Activated CD4-positive, alpha-beta T cell treated with anti-CD3 and anti-CD28 coated beads, Interleukin-2, amount 10 ng/mL, durations not matched to agents 24 days and 14 days (primary cell): Measurements from ENCODE around the gene CHRNA10. TPM values are rescaled to one million over a fixed set of nuclear protein-coding genes. Genes with fewer than 3 reads are reported as not detected.
A peak's percentile ranks its signal among the peaks of the same experiment; 100 is the strongest.

Source experiments
- DNase-seq: peaks from one replicate; pipeline ENCODE4 v3.0.0; 2022
- H3K27ac Mint-ChIP-seq: one replicate; pipeline ENCODE4 v1.8.0; 2022; ENCODE audit warnings: mild to moderate bottlenecking, mixed read lengths
- H3K27me3 Mint-ChIP-seq: one replicate; pipeline ENCODE4 v1.8.0; 2022; ENCODE audit warnings: mixed read lengths
- H3K36me3 Mint-ChIP-seq: one replicate; pipeline ENCODE4 v1.8.0; 2022; ENCODE audit warnings: low read depth, mild to moderate bottlenecking, mixed read lengths
- H3K4me1 Mint-ChIP-seq: one replicate; pipeline ENCODE4 v1.8.0; 2021; ENCODE audit warnings: mixed read lengths
- H3K4me3 Mint-ChIP-seq: one replicate; pipeline ENCODE4 v1.8.0; 2022; ENCODE audit warnings: mild to moderate bottlenecking, moderate library complexity, mixed read lengths
- H3K9me3 Mint-ChIP-seq: one replicate; pipeline ENCODE4 v1.8.0; 2021; ENCODE audit warnings: mixed read lengths
- intact Hi-C: fragments of 100-400 bp; cut with micrococcal nuclease; formaldehyde crosslinking; loops from one replicate; pipeline ENCODE4 v1.15.1; 2023
- total RNA-seq: library from RNA; stranded (reverse); gene quantifications from 2 replicates; pipeline ENCODE4 v1.2.3, GENCODE V29; 2022

CHRNA10 gene, protein sequence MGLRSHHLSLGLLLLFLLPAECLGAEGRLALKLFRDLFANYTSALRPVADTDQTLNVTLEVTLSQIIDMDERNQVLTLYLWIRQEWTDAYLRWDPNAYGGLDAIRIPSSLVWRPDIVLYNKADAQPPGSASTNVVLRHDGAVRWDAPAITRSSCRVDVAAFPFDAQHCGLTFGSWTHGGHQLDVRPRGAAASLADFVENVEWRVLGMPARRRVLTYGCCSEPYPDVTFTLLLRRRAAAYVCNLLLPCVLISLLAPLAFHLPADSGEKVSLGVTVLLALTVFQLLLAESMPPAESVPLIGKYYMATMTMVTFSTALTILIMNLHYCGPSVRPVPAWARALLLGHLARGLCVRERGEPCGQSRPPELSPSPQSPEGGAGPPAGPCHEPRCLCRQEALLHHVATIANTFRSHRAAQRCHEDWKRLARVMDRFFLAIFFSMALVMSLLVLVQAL
- 2.0 and 2.7 TPM in 2 replicates for total RNA-seq

DNA sequence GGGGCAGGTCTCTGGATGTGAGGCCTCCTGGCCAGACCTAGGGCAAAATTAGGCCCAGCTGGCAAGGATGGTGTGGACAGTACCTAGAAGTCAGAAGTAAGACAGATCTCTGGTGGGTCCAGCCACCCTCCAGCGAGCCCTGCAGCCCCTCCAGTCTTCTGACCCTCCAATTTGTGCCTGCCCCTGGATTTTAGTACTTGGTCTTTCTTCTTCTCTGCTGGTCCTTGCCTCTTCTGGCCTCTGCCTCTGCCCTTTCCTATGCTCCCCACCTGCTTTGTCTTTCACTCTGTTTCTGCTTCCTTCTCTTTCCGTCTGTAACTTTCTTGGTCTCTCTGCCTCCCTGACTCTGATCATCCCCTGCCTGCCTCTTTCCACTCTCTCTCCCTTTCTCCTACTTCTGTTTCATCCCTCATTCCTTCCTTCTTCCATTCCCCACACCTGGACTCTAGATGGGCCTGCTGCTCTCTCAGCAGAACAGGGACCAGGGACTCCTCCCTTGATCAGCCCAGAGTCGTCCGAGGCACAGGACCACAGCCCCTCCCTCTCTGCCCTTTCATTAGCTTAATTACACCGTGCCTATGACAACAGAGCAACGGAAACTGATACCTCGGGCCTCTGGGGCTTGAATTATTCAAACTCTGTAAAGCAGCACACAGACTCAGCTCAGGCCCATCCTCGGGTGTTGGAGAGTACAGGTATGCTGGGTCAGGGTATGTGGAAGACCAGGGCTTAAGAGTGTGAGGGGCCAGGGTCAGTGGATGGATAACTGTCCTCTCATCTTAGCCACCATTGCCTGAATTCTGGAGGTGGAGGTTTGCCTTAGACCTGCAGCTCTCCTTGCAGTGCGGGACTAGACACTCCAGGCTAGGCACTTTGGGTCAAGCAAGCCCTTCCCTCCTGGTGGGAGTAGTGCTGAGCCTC is at the start of gene CHRNA10:
TSS of gene CHRNA10 (minus strand) at position 51 of the 921 bp plus-strand sequence. CDS start 72 bp downstream, outside the sequence.
- DNase-seq = no peak
- H3K36me3 Mint-ChIP-seq = peaks cover 37% of the 10 kb centered on the region
- peak within 1 kb of the TSS; percentile 6 for H3K27ac Mint-ChIP-seq
- intact Hi-C loops = no loop called here
- peaks cover 3% of the 10 kb centered on the region for H3K4me1 Mint-ChIP-seq
- no peak within 1 kb of the TSS for H3K4me3 Mint-ChIP-seq
- no peaks in the 10 kb centered on the region for H3K9me3 Mint-ChIP-seq
- H3K27me3 Mint-ChIP-seq = no peaks in the 10 kb centered on the region

DNA sequence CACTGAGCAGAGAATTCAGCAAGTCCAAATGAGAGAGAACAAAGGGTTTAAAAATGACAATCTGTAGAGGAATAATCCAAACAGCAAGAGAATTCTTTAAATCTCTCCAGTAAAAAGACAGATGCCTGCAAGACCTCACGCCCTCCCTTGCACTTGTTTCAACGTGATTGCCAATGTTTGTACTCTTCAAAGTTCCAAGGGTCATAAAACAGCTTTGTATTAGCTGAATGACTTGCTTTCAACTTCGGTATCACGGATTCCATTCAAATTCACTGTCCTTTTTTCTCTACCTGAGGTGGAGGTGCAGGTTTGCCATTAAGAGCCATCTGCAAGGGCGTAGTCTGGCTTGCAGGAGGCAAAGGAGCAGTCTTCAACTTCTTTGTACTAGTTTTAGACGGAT is 41.1 kb upstream of the CHRNA10 start:
- Mint-ChIP-seq H3K9me3 (no peaks in the 10 kb centered on the region), H3K4me3 (no peak overlapping the region), H3K36me3 (peaks cover 63% of the 10 kb centered on the region), H3K4me1 (peaks cover 11% of the 10 kb centered on the region), H3K27ac (no peak overlapping the region), H3K27me3 (no peaks in the 10 kb centered on the region)
- DNase-seq = no peak
- intact Hi-C loops = no loop called here

DNA sequence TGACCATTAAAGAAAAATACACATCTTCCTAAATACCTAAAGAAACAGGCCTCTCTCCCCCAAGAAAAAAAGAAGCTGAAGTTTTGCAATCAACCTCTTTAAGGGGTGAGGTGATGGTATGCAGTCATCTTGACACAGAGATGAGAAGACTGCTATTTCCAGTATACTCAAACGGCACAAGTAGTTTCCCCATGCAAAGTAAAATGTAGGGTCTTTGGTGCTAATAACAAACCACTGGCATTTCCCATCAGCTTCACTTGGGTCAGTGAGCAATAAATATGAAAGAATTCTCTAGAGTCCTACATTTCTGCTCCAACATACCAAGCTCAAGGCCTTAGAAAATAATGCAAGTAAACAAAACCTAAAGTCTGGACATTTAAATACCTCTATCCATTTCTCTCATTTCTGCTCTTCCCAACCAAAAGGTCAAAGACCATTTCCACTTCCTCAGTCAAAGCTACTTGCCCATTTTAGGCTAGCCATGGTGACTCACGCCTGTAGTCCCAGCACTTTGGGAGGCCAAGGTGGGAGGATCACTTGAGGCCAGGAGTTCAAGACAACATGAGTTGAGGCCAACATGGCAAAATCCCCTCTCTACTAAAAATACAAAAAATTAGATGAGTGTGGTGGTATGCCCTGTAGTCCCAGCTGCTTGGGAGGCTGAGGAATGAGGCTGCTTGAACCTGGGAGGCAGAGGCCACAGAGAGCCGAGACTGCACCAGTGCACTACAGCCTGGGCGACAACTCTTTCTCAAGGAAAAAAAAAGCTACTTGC is 39.5 kb upstream of the CHRNA10 start:
- H3K27me3 Mint-ChIP-seq = no peaks in the 10 kb centered on the region

DNA sequence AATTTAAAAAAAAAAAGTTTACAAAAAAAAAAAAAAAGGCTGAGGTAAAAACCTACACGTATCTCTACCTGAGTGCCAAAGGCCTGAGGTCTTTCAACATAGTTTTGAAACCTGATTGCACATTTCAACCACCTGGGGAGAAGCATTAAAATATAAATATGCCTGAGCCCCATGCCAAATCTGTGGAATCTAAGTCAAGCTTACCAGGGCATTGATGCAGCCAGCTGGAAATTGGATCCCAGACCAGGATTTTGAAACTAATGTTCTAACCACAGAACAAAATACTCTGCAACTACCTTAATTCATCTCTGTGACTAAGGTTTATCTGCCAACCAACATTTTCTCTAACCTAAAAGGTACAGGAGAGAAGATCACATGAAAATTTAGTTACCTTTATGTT is 38.8 kb upstream of the CHRNA10 start:
- intact Hi-C loops = no loop called here
- DNase-seq = no peak
- no peak overlapping the region for H3K27ac Mint-ChIP-seq
- H3K36me3 Mint-ChIP-seq = peaks cover 67% of the 10 kb centered on the region
- H3K9me3 Mint-ChIP-seq = no peaks in the 10 kb centered on the region
- peaks cover 11% of the 10 kb centered on the region for H3K4me1 Mint-ChIP-seq
- H3K27me3 Mint-ChIP-seq = no peaks in the 10 kb centered on the region
- no peak overlapping the region for H3K4me3 Mint-ChIP-seq

More for the DNA sequence above, 39.5 kb upstream of the CHRNA10 start:
- no peak for DNase-seq
- H3K27ac Mint-ChIP-seq = no peak overlapping the region
- H3K4me3 Mint-ChIP-seq = no peak overlapping the region
- no peaks in the 10 kb centered on the region for H3K9me3 Mint-ChIP-seq
- H3K4me1 Mint-ChIP-seq = peaks cover 11% of the 10 kb centered on the region
- intact Hi-C loops = no loop called here
- H3K36me3 Mint-ChIP-seq = peaks cover 64% of the 10 kb centered on the region

DNA sequence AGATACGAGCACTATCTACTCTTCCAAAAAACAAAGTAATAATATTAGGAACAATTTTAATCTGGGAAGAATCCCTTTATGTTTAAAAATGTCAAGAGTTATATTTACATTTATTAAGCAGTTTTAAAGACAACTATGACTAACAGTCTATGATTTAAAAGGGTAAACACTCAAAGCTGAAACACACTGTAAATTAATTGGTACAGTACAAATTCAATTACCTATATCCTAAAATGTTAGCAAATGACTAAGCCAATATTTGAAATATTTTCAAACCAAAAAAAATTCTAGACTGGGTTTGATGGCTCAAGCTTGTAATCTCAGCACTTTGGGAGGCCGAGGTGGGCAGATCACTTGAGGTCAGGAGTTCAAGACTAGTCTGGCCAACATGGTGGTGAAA is 36.0 kb upstream of the CHRNA10 start:
- DNase-seq = no peak
- peaks cover 60% of the 10 kb centered on the region for H3K36me3 Mint-ChIP-seq
- peaks cover 8% of the 10 kb centered on the region for H3K4me1 Mint-ChIP-seq
- intact Hi-C loops = no loop called here
- no peaks in the 10 kb centered on the region for H3K9me3 Mint-ChIP-seq
- H3K4me3 Mint-ChIP-seq = no peak overlapping the region
- no peaks in the 10 kb centered on the region for H3K27me3 Mint-ChIP-seq
- H3K27ac Mint-ChIP-seq = no peak overlapping the region

DNA sequence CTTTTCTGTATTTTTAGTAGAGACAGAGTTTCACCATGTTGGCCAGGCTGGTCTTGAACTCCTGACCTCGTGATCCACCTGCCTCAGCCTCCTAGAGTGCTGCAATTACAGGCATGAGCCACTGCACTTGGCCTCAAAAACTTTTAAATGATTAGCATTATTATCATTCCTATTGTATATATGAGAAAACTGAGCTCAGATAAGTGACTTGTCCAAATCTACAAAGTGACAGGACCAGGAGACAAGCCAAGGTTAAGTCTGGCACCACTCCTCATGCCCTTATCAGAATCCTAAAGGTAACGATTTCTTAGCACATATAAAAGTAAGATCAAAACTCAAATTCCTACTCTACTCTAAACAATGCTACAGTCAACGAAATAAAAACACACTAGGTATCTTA is 32.2 kb upstream of the CHRNA10 start:
- intact Hi-C loops = no loop called here
- DNase-seq = no peak
- Mint-ChIP-seq H3K4me3 (no peak overlapping the region), H3K4me1 (no peaks in the 10 kb centered on the region), H3K9me3 (no peaks in the 10 kb centered on the region), H3K36me3 (peaks cover 67% of the 10 kb centered on the region), H3K27ac (no peak overlapping the region), H3K27me3 (no peaks in the 10 kb centered on the region)

DNA sequence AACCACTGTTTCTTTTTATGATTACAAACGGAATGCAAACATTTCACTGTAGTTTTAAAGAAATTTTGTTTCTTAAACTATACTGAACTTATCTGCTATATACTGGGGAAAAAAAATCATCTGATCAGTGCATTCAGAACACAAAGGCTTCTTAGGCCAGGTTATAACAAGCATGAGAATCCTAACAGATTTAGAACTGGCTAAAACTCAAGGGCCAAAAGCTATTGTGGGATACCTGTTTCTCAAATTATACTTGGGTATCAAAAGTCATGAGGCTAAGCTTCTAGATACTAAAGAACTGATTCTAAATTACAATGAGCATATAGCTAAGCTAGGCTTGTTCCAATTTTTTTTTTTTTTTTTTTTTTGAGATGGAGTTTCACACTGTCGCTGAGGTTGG is 29.7 kb upstream of the CHRNA10 start:
- Mint-ChIP-seq H3K4me3 (no peak overlapping the region), H3K36me3 (peaks cover 57% of the 10 kb centered on the region)

DNA sequence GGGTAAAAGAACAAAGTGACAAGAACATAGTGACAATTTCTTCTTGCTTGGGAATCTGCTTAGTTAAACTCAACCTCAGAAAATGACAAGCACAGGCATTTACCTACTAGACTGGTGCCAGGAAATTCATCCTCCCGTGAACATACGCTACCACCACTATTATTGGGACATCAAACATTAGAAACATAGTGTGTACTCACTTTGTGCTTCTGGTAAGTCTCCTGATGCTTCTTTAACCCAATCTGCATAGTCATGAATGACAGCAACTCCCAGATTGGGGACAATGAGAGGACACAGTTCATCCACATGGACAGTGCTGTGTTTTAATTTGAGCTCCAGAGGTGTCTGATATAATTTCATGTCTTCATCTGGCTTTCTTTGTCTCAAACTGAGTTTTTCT is 29.2 kb upstream of the CHRNA10 start:
- Mint-ChIP-seq H3K27me3 (no peaks in the 10 kb centered on the region), H3K36me3 (peaks cover 61% of the 10 kb centered on the region), H3K4me3 (no peak overlapping the region), H3K4me1 (no peaks in the 10 kb centered on the region), H3K9me3 (no peaks in the 10 kb centered on the region), H3K27ac (no peak overlapping the region)
- no peak for DNase-seq
- intact Hi-C loops = no loop called here

More for the DNA sequence above, 29.7 kb upstream of the CHRNA10 start:
- no peaks in the 10 kb centered on the region for H3K4me1 Mint-ChIP-seq
- no peaks in the 10 kb centered on the region for H3K27me3 Mint-ChIP-seq
- H3K27ac Mint-ChIP-seq = no peak overlapping the region
- intact Hi-C loops = no loop called here
- no peak for DNase-seq
- no peaks in the 10 kb centered on the region for H3K9me3 Mint-ChIP-seq

DNA sequence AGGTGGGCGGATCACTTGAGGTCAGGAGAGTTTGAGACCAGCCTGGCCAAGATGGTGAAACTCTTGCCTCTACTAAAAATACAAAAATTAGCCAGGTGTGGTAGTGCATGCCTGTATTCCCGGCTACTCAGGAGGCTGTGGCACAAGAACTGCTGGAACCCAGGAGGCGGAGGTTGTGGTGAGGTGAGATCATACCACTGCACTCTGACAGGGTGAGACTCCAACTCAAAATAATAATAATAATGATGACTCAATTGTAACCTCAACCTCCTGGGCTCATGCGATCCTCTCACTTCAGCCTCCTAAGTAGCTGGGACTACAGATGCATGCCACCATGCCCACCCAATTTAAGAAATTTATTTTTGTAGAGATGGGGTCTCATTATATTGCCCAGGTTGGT is 15.6 kb upstream of the CHRNA10 start:
- intact Hi-C loops = no loop called here
- Mint-ChIP-seq H3K9me3 (no peaks in the 10 kb centered on the region), H3K27ac (no peak overlapping the region), H3K4me1 (peaks cover 12% of the 10 kb centered on the region), H3K36me3 (peaks cover 57% of the 10 kb centered on the region), H3K4me3 (no peak overlapping the region), H3K27me3 (no peaks in the 10 kb centered on the region)
- no peak for DNase-seq

DNA sequence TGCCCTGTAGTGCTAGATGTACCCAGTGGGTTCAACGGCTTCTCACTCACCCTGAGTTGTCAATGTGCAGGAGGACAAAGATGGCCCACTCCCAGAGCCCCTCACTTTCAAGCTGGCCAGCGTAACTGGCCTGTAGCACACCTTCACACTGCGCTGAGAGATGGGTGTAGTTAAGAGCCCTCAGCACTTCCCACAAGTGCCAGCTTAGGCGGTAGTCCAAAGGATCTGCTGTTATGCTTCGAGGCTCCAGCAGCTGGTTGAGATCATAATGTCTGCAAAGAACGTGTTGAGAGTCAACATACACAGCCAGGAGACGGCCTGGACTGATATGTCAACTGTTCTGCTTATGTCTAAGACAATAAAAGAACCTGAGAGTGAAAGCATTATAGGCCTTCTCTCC is 14.7 kb upstream of the CHRNA10 start:
- no peaks in the 10 kb centered on the region for H3K27me3 Mint-ChIP-seq
- H3K36me3 Mint-ChIP-seq = peaks cover 63% of the 10 kb centered on the region
- no peak overlapping the region for H3K27ac Mint-ChIP-seq
- intact Hi-C loops = no loop called here
- no peaks in the 10 kb centered on the region for H3K9me3 Mint-ChIP-seq
- H3K4me1 Mint-ChIP-seq = peaks cover 12% of the 10 kb centered on the region
- DNase-seq = no peak
- H3K4me3 Mint-ChIP-seq = no peak overlapping the region

DNA sequence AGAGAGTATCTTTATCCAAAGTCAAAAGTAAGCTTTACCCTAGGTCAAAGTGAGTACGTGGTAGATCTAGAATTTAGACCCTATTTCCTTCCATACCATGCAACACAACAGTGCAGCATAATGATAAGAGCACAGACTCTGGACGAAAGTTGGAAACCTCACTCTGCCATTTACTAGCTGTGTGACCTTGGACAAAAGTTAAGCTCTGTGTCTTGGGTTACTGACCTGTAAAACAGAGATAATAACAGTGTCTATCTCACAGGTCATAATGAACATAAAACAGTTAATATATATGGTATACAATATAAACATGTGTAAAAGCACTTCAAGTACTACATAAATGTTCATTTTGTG is 13.6 kb upstream of the CHRNA10 start:
- Mint-ChIP-seq H3K27ac (no peak overlapping the region), H3K27me3 (no peaks in the 10 kb centered on the region), H3K4me1 (peaks cover 12% of the 10 kb centered on the region), H3K36me3 (peaks cover 67% of the 10 kb centered on the region), H3K9me3 (no peaks in the 10 kb centered on the region), H3K4me3 (no peak overlapping the region)
- no peak for DNase-seq
- intact Hi-C loops = no loop called here

DNA sequence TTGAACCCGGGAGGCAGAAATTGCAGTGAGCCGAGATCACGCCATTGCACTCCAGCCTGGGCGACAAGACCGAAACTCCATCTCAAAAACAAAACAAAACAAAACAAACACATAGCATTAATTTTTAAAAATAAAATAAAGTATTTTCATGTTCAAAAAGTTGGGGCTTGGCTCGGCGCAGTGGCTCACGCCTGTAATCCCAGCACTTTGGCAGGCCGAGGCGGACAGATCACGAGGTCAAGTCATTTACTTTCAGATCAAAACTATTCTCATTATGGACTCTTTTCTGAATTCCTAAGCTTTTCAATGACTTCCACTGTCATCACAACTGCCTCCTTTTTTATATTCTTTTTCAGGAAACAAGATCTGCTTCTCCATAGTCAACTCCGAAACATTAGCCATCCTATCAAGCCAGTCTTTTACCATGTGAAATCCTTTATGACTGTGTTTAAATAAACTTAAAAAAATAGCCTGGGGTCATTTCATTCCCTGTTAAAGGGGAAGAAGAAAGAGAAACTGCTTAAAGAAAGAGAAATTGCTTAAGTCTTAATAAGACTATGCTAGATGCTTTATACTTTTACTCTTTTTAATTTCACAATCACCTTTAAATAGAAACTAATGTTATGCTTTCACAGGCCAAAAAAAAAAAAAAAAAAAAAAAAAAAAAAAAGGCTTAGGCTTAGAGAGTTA is 13.1 kb upstream of the CHRNA10 start:
- Mint-ChIP-seq H3K36me3 (peaks cover 71% of the 10 kb centered on the region), H3K4me3 (no peak overlapping the region), H3K4me1 (peaks cover 12% of the 10 kb centered on the region), H3K9me3 (no peaks in the 10 kb centered on the region), H3K27ac (no peak overlapping the region), H3K27me3 (no peaks in the 10 kb centered on the region)
- DNase-seq = no peak
- intact Hi-C loops = no loop called here

DNA sequence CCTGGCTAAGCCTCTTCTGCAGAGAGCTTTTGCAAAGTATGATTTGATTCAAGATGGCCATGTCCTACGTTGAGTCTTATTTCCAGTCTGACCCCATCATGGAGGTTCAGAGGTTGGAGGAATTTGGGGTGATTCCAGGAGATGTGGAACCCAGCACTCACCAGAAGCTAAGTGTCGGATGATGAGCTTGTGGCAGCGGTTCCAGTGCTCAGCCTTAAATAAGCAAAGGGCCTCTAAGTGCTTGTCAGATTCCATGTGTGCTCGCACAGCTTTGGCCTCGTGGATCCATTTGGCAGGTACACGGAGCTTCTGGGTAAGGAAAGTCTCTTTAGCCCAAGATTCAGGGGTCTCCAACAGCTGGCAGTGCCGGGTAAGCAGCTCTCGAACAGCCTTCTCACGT is 11.9 kb upstream of the CHRNA10 start:
- intact Hi-C loops = no loop called here

More for the DNA sequence above, 11.9 kb upstream of the CHRNA10 start:
- peaks cover 78% of the 10 kb centered on the region for H3K36me3 Mint-ChIP-seq
- no peak overlapping the region for H3K4me3 Mint-ChIP-seq
- no peaks in the 10 kb centered on the region for H3K9me3 Mint-ChIP-seq
- no peaks in the 10 kb centered on the region for H3K27me3 Mint-ChIP-seq
- H3K4me1 Mint-ChIP-seq = peaks cover 12% of the 10 kb centered on the region
- no peak overlapping the region for H3K27ac Mint-ChIP-seq
- no peak for DNase-seq
